Fibroblast of the conjunctiva (primary cell): Measurements from ENCODE around the gene EXD3.

Experiments
- DNase-seq: peaks from one replicate; pipeline ENCODE4 v3.0.0-alpha.2; 2010; ENCODE audit warnings: low read depth

The EXD3 gene

GRCh38 chr9:137294681-137295237 lies 128.2 kb downstream of the EXD3 start:
- DNase-seq = no peak

GRCh38 chr9:137294091-137294680 lies 128.8 kb downstream of the EXD3 start:
- no peak for DNase-seq

GRCh38 chr9:137293482-137294090 lies 129.4 kb downstream of the EXD3 start:
- no peak for DNase-seq

GRCh38 chr9:137293094-137293481 lies 129.9 kb downstream of the EXD3 start:
- no peak for DNase-seq

- DNase-seq = no peak
Observed at GRCh38 chr9:137286975-137287383, 136.0 kb downstream of the EXD3 start.

- no peak for DNase-seq
Observed at GRCh38 chr9:137281345-137282116, 141.4 kb downstream of the EXD3 start.

- no peak for DNase-seq
Observed at GRCh38 chr9:137280474-137281344, 142.3 kb downstream of the EXD3 start.

- no peak for DNase-seq
Observed at GRCh38 chr9:137279741-137280473, 143.1 kb downstream of the EXD3 start.

GRCh38 chr9:137278721-137279711 lies 143.9 kb downstream of the EXD3 start:
- no peak for DNase-seq

- no peak for DNase-seq
Observed at GRCh38 chr9:137278061-137278701, 144.8 kb downstream of the EXD3 start.

- peak; percentile 55 for DNase-seq
Observed at GRCh38 chr9:137277329-137278041, 145.5 kb downstream of the EXD3 start, which contains the start of gene TOR4A. TSS of gene TOR4A (plus strand) at chr9:137277726. CDS start at chr9:137278690, 964 bp downstream.

- peak; percentile 51 for DNase-seq
Observed at GRCh38 chr9:137276473-137277328, 146.3 kb downstream of the EXD3 start.

- no peak for DNase-seq
Observed at GRCh38 chr9:137275588-137276472, 147.1 kb downstream of the EXD3 start.

- no peak for DNase-seq
Observed at GRCh38 chr9:137275203-137275587, 147.8 kb downstream of the EXD3 start.

- no peak for DNase-seq
Observed at GRCh38 chr9:137273611-137274320, 149.2 kb downstream of the EXD3 start.

- DNase-seq = no peak
Observed at GRCh38 chr9:137273095-137273490, 149.9 kb downstream of the EXD3 start.
